HL-60 (cell line): Measurements from ENCODE around the gene ST6GALNAC3.
"Not testable (repeated sequence)": the region's sequence is repeated elsewhere in the genome, so short reads cannot be mapped to it uniquely, and the experiment has no call there.

Source experiments
- DNase-seq, 2 experiments: peaks; one replicate each; pipeline ENCODE4 v3.0.0-alpha.2; 2010 to 2020; ENCODE audit warnings: low read depth in 1 of 2, low spot score in 1 of 2
- H3K27ac ChIP-seq: fragments of 250-450 bp; sonication (Bioruptor Pico); replicated peaks from 2 replicates; pipeline ENCODE4 v1.5.1; 2020; ENCODE audit warnings: mild to moderate bottlenecking, moderate library complexity
- H3K27me3 ChIP-seq: fragments of 250-450 bp; sonication (Bioruptor Pico); 2 replicates; pipeline ENCODE4 v1.5.1; 2021; ENCODE audit warnings: mild to moderate bottlenecking, moderate library complexity; ENCODE audit not compliant: insufficient read depth, poor library complexity, severe bottlenecking
- H3K4me3 ChIP-seq: replicated peaks from 2 replicates; pipeline ENCODE4 v1.5.1; 2011; ENCODE audit warnings: mild to moderate bottlenecking, control low read depth, low read length; ENCODE audit not compliant: insufficient read depth
- GABPA ChIP-seq: IDR thresholded peaks from 2 replicates; pipeline ENCODE4 v1.6.1; 2012; ENCODE audit warnings: low read depth
- POLR2AphosphoS5 ChIP-seq: IDR thresholded peaks from 2 replicates; pipeline ENCODE4 v1.6.1; 2012; ENCODE audit warnings: low read depth
- REST ChIP-seq: IDR thresholded peaks from 2 replicates; pipeline ENCODE4 v1.6.1; 2012; ENCODE audit warnings: low read depth; ENCODE audit not compliant: insufficient replicate concordance
- SPI1 ChIP-seq: IDR thresholded peaks from 2 replicates; pipeline ENCODE4 v1.6.1; 2012; ENCODE audit warnings: low read depth, mild to moderate bottlenecking, borderline replicate concordance
- TF ChIP-seq, protein P1 (sequence below): IDR thresholded peaks from one replicate; pipeline ENCODE4 v1.5.1; 2011; ENCODE audit warnings: low read length, control low read depth, inconsistent platforms; ENCODE audit not compliant: insufficient read depth

The ST6GALNAC3 gene

GRCh38 chr1:76115171-76115570 lies 40.6 kb downstream of the ST6GALNAC3 start:
- no peak for DNase-seq
- H3K27ac ChIP-seq: no peak overlapping the region
- no peaks in the 10 kb centered on the region for H3K27me3 ChIP-seq
- no peak for TF ChIP-seq REST
- no peak for TF ChIP-seq GABPA
- TF ChIP-seq, protein P1, sequence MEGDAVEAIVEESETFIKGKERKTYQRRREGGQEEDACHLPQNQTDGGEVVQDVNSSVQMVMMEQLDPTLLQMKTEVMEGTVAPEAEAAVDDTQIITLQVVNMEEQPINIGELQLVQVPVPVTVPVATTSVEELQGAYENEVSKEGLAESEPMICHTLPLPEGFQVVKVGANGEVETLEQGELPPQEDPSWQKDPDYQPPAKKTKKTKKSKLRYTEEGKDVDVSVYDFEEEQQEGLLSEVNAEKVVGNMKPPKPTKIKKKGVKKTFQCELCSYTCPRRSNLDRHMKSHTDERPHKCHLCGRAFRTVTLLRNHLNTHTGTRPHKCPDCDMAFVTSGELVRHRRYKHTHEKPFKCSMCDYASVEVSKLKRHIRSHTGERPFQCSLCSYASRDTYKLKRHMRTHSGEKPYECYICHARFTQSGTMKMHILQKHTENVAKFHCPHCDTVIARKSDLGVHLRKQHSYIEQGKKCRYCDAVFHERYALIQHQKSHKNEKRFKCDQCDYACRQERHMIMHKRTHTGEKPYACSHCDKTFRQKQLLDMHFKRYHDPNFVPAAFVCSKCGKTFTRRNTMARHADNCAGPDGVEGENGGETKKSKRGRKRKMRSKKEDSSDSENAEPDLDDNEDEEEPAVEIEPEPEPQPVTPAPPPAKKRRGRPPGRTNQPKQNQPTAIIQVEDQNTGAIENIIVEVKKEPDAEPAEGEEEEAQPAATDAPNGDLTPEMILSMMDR: no peak
- no peak for TF ChIP-seq SPI1
- no peak for TF ChIP-seq POLR2AphosphoS5
- H3K4me3 ChIP-seq: no peak overlapping the region

GRCh38 chr1:76121850-76122249 lies 47.3 kb downstream of the ST6GALNAC3 start:
- Histone ChIP-seq H3K27ac (no peak overlapping the region), H3K4me3 (no peak overlapping the region), H3K27me3 (no peaks in the 10 kb centered on the region)
- no peak for DNase-seq
- TF ChIP-seq POLR2AphosphoS5: no peak

GRCh38 chr1:76122271-76122670 lies 47.7 kb downstream of the ST6GALNAC3 start:
- TF ChIP-seq SPI1 (no peak), REST (no peak), POLR2AphosphoS5 (no peak), GABPA (no peak)
- TF ChIP-seq, protein P1: no peak
- no peak overlapping the region for H3K4me3 ChIP-seq
- H3K27me3 ChIP-seq: no peaks in the 10 kb centered on the region
- no peak overlapping the region for H3K27ac ChIP-seq
- no peak for DNase-seq

DNA sequence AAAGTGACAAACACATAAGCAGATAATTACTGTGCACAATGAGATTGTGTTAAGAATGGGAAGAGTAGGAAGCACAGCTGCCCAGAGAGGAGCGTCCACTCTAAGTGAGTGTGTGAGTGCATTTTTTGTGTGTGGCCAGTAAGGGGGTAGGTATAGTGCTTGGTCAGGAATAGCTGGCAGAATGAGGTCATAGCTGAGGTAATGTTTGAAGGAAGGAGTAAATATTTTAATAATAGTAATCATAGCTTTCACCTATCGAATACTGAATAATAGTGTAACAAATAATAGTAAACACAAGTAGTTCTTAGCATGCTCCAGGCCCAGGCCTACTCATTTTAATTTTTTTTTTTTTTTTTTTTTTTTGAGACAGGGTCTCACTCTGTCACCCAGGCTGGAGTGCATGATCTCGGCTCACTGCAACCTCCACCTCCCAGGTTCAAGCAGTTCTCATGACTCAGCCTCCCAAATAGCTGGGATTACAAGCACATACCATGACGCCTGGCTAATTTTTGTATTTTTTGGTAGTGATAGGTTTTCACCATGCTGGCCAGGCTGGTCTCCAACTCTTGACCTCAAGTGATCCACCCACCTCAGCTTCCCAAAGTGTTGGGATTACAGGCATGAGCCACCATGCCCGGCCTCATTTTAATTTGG lies 49.0 kb downstream of the ST6GALNAC3 start:
- not testable (repeated sequence) for DNase-seq, H3K27ac ChIP-seq, H3K4me3 ChIP-seq, H3K27me3 ChIP-seq

GRCh38 chr1:76124196-76124595 lies 49.6 kb downstream of the ST6GALNAC3 start:
- H3K27me3 ChIP-seq: no peaks in the 10 kb centered on the region
- no peak overlapping the region for H3K27ac ChIP-seq
- DNase-seq: no peak
- H3K4me3 ChIP-seq: no peak overlapping the region
- TF ChIP-seq POLR2AphosphoS5: no peak
